IPS-18c (cell line): ENCODE measurements around the gene NR2C2AP.
"Not testable (repeated sequence)": the region's sequence is repeated elsewhere in the genome, so short reads cannot be mapped to it uniquely, and the experiment has no call there.

ENCODE experiments used
- H3K4me3 ChIP-seq: 2 replicates; pipeline ENCODE4 v1.7.0; 2013; ENCODE audit warnings: low read depth, mild to moderate bottlenecking, low read length, moderate library complexity; ENCODE audit not compliant: insufficient read depth
- H3K9me3 ChIP-seq: one replicate; pipeline ENCODE4 v1.6.1; 2013; ENCODE audit warnings: mild to moderate bottlenecking, low read length, moderate library complexity; ENCODE audit not compliant: control insufficient read depth, insufficient read depth

The NR2C2AP gene

GRCh38 chr19:19201697-19202630, 1.2 kb downstream of the NR2C2AP start:
- Histone ChIP-seq H3K4me3 (peak overlapping the region; percentile 85), H3K9me3 (no peaks in the 10 kb centered on the region)

DNA sequence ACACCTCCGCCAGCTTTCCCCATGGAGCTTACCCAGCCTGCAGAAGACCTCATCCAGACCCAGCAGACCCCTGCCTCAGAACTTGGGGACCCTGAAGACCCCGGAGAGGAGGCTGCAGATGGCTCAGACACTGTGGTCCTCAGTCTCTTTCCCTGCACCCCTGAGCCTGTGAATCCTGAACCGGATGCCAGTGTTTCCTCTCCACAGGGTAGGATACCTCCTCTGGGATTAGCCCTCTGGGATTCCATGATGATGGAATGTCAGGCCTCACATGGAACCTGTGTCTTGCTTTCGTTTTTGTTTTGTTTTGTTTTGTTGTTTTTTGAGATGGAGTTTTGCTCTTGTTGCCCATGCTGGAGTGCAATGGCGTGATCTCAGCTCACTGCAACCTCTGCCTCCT, 9.3 kb downstream of the NR2C2AP start:
- Histone ChIP-seq H3K4me3 (no peak overlapping the region), H3K9me3 (no peaks in the 10 kb centered on the region)

DNA sequence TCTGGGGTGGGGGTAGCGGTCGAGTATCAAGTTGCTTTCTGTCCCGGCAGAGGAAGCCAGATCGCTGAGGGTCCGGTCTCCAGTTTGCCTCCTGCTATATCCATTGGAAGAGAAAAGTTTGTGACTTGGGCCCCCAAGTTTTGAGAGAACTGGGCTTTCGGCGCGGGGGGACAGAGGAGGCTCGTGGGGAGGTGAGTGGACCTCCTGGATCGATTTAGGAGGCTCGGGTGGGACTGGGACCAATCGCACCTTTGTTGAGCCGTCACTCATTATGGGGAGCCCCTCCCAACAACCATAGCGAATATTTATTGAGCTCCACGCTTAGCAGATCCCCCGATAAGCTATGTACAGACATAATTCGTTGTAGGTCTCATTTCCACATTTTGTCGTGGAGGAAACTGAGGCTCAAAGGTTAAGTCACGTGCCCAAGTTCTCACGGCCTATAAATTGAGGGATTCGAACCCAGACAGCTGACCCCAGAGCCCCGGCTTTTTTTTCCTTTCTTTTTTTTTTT, 10.2 kb downstream of the NR2C2AP start:
- no peaks in the 10 kb centered on the region for H3K9me3 ChIP-seq
- peak overlapping the region; percentile 91 for H3K4me3 ChIP-seq

GRCh38 chr19:19192078-19192882, 10.9 kb downstream of the NR2C2AP start, which contains the start of the genes BORCS8 and RFXANK:
TSS of gene BORCS8 (minus strand) at chr19:19192152. CDS start at chr19:19192117, 35 bp downstream.
TSS of gene RFXANK (plus strand) at chr19:19192258. CDS start at chr19:19193947, 1,689 bp downstream.
- no peaks in the 10 kb centered on the region for H3K9me3 ChIP-seq

GRCh38 chr19:19191768-19192077, 11.5 kb downstream of the NR2C2AP start:
- H3K9me3 ChIP-seq = no peaks in the 10 kb centered on the region
- H3K4me3 ChIP-seq = peak overlapping the region; percentile 99

More at GRCh38 chr19:19192078-19192882, 10.9 kb downstream of the NR2C2AP start, which contains the start of the genes BORCS8 and RFXANK:
- H3K4me3 ChIP-seq = peak within 1 kb of the TSS; percentile 99

DNA sequence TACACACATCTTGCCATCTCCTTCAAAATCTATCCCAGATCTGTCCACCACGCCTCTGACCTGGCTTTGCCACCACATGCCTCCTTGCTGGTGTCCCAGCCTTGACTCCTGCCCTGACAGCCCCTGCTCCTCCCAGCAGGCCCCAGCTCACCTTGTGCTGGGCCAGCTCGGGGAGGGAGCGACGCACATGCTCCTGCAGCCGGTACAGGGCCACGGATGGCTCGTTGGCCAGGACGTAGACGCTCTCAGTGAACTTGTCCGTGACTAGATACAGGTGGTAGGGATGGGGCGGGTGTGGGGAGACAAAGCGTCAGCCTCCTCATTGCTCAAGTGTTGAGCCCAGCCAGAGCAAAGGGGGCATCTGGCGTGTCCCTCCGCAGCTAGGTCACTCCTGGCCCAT, 16.5 kb downstream of the NR2C2AP start:
- Histone ChIP-seq H3K4me3 (no peak overlapping the region), H3K9me3 (no peaks in the 10 kb centered on the region)

- Histone ChIP-seq H3K9me3 (no peaks in the 10 kb centered on the region), H3K4me3 (no peak overlapping the region)
Observed at GRCh38 chr19:19185853-19186740, 17.1 kb downstream of the NR2C2AP start.

GRCh38 chr19:19181488-19181998, 21.7 kb downstream of the NR2C2AP start:
- H3K9me3 ChIP-seq = no peaks in the 10 kb centered on the region
- no peak overlapping the region for H3K4me3 ChIP-seq

DNA sequence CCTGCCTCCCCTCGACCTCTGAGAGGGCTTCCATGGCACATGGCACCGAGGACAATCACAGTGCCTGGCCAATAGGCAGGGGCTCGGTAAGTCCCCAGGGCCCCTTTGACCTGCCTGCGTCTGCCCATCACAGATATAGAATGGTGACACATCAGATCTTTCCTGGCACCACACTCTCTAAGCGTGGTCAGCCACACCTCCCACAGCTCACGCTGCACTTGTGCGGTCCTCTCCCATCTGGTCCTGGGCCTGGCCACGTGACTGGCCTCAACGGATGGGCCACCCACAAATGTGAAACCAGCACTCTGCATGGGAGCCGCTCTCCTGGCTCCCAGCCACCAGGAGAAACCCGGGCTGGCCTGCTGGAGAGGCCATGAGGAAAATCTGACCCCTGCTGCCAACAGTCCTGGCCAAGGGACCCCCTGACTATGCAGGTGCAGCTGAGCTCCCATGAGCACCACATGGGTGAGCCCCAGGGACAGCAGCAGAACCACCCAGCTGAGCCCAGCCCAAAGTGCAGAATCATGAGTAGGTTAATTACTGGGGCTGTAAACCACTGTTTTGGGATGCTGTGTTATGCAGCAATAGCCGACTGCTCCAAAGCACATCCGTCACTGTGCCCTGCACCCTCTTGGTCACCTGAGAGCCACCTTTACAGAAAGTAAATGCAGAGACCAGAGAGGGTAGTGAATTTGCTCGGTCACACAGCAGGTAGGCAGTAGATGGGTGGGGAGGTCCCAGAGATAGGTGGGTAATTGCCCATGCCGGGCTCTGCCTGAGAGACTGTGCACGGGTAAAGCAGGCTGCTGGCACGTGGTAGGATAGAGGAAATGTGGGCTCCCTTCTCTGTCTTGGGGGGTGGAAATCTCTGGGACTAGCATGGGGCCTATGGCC, 23.4 kb downstream of the NR2C2AP start:
- H3K4me3 ChIP-seq = no peak overlapping the region
- H3K9me3 ChIP-seq = no peaks in the 10 kb centered on the region

DNA sequence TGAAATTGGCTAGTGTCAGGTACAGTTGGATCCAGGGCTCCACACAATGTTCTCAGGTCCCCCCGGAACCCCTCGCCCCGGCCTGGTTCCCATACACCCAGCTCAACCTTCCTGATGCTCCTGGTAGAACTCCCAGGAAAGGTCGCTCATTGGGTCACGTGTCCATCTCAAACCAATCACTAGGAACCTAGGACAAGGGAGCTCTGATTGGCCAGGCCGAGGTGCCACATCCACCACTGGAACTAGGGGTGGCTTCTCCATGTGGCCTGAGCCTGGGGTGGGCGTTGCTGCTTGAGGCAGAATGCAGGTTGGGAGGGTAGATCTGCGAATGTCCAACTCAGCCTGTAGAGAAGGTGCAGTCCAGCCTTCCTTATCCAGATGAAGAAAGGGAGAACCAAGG, 26.3 kb downstream of the NR2C2AP start:
- no peak overlapping the region for H3K4me3 ChIP-seq
- H3K9me3 ChIP-seq = no peaks in the 10 kb centered on the region

DNA sequence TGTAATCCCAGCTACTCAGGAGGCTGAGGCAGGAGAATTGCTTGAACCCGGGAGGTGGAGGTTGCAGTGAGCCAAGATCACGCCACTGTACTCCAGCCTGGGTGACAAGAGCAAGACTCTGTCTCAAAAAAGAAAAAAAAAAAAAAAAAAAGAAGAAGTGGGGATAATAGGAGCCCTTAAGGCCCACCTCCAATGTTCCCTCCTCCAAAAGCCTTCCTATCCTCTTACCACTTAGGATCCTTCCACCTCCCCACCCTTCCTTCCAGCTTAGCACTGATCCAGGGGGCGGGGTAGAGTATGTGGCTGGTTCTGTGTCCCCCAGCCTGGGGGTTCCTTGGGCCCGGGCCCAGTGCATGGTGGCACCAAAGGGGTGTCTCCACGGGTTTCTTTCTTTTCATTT, 30.0 kb downstream of the NR2C2AP start:
- H3K9me3 ChIP-seq, H3K4me3 ChIP-seq: not testable (repeated sequence)

GRCh38 chr19:19171821-19172532, 31.2 kb downstream of the NR2C2AP start:
- Histone ChIP-seq H3K4me3 (no peak overlapping the region), H3K9me3 (no peaks in the 10 kb centered on the region)

GRCh38 chr19:19170873-19171672, 32.1 kb downstream of the NR2C2AP start:
- Histone ChIP-seq H3K4me3 (0 out of 2 replicates have a peak overlapping the region, but pooled peaks have one; percentile 40), H3K9me3 (no peaks in the 10 kb centered on the region)

GRCh38 chr19:19170053-19170872, 33.0 kb downstream of the NR2C2AP start, which contains the start of gene MEF2B:
TSS of gene MEF2B (minus strand) at chr19:19170263. CDS start at chr19:19150735, 19,528 bp downstream.
- Histone ChIP-seq H3K4me3 (peak within 1 kb of the TSS; percentile 40), H3K9me3 (no peaks in the 10 kb centered on the region)
